ENCODE results near the gene GALM. TPM values are rescaled to one million over a fixed set of nuclear protein-coding genes. Genes with fewer than 3 reads are reported as not detected.

Gene GALM
- polyA plus RNA-seq, 1 donor (not counting 4 experiments of a cell fraction or from before 2014, with no cell fraction given) = 1.2 TPM

DNA sequence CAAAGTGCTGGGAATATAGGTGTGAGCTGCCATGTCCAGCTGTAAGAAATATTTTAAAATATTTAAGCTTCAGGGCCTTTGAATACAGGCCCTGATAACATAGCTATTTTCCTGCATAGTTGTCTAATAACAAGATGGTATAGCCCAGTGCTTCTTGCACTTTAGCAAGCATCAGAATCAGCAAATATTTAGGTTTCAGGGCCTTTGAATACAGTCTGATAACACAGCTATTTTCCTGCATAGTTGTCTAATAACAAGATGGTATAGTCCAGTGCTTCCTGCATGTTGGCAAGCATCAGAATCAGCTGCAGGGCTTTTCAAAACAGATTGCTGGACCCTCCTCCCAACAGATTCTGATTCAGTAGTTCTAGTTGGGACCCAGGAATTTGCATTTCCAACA is 117.7 kb downstream of the GALM start:
- dilution Hi-C loops (cut with MboI; ENCODE audit: extremely low pct_ligation_motif_present, low sequenced_read_pairs) = no loop called here
- H3K79me2 ChIP-seq (ENCODE audit: control insufficient read depth, insufficient read depth, low read length) = peaks cover 6% of the 10 kb centered on the region
- no peak for DNase-seq (ENCODE audit: low read depth, low spot score)

More for the DNA sequence above, 117.7 kb downstream of the GALM start:
- Histone ChIP-seq H3K9me1 (ENCODE audit: control insufficient read depth, extremely low read depth, insufficient read depth, low read length) (no peaks in the 10 kb centered on the region), H3K27ac (ENCODE audit: control insufficient read depth, insufficient read depth, low read length) (no peak overlapping the region), H3K4me2 (ENCODE audit: control insufficient read depth, extremely low read depth, insufficient read depth, low read depth, low read length) (no peak overlapping the region), H3K9me3 (ENCODE audit: control insufficient read depth, low read depth, low read length) (no peaks in the 10 kb centered on the region), H3K9ac (ENCODE audit: control insufficient read depth, extremely low read depth, insufficient read depth, low read length) (no peak overlapping the region), H3K4me3 (ENCODE audit: control insufficient read depth in 2 of 3, extremely low read depth in 1 of 3, insufficient read depth in 2 of 3, low read depth in 1 of 3, low read length in 3 of 3) (no peak overlapping the region), H2AFZ (ENCODE audit: control insufficient read depth, low read length) (no peak overlapping the region), H3K4me1 (ENCODE audit: control insufficient read depth, extremely low read depth, insufficient read depth, low read length) (peaks cover 6% of the 10 kb centered on the region), H3K27me3 (ENCODE audit: control insufficient read depth, extremely low read depth, insufficient read depth, low read length) (no peaks in the 10 kb centered on the region), H3K36me3 (ENCODE audit: control insufficient read depth in 2 of 2, extremely low read depth in 1 of 2, insufficient read depth in 2 of 2, low read length in 2 of 2) (peaks cover 0 to 2% of the 10 kb centered on the region in 2 experiments), H4K20me1 (ENCODE audit: control insufficient read depth, extremely low read depth, insufficient read depth, low read length) (no peaks in the 10 kb centered on the region)
- no peak for TF ChIP-seq EZH2 (IDR thresholded peaks at IDR 0.05; ENCODE audit: low read length)
- FAIRE-seq = no peak

Other genes starting within 250 kb of the GALM start
- gene HNRNPLL, start 63.2 kb upstream of the GALM start, polyA plus RNA-seq = 17.8 to 53.8 TPM (median 30.6 TPM) in 3 replicates
- gene SRSF7, start 85.2 kb downstream of the GALM start, polyA plus RNA-seq = 193 to 316 TPM (median 229 TPM) in 3 replicates
- 17.3 to 29.1 TPM (median 20.2 TPM) in 3 replicates for gene GEMIN6, start 112.1 kb downstream of the GALM start, polyA plus RNA-seq
- gene DHX57, start 209.8 kb downstream of the GALM start, polyA plus RNA-seq = 18.4 to 19.0 TPM (median 18.6 TPM) in 3 replicates
- 12.3 to 22.5 TPM (median 15.0 TPM) in 3 replicates for gene MORN2, start 209.9 kb downstream of the GALM start, polyA plus RNA-seq
- 0.06 to 0.21 TPM (median 0.09 TPM) in 3 replicates for gene ARHGEF33, start 223.8 kb downstream of the GALM start, polyA plus RNA-seq